ENCODE data around the gene NINJ2.

GRCh38 chr12:614411-614970, 48.8 kb downstream of the NINJ2 start:
- no peak for TF ChIP-seq CTCF (conservative IDR thresholded peaks at IDR 0.05)
- TF ChIP-seq ZFX (IDR thresholded peaks at IDR 0.05) = no peak
